Keratinocyte (primary cell): ENCODE measurements around the gene LRRN3. TPM values are rescaled to one million over a fixed set of nuclear protein-coding genes. Genes with fewer than 3 reads are reported as not detected.

Experiments used
- DNase-seq: peaks from one replicate; pipeline ENCODE4 v3.0.0-alpha.2; 2011; ENCODE audit warnings: low read depth, missing footprints, low spot score
- FAIRE-seq: peaks from 2 replicates; lab custom pipeline; 2011; peaks lifted over from hg19 to GRCh38; lab: Jason Lieb, UNC
- H2AFZ ChIP-seq: 2 replicates; pipeline ENCODE4 v1.6.0; 2012; ENCODE audit warnings: low read length, control low read depth, inconsistent platforms; ENCODE audit not compliant: control insufficient read depth
- H3K27ac ChIP-seq: 2 replicates; pipeline ENCODE4 v1.5.1; 2011; ENCODE audit warnings: low read length; ENCODE audit not compliant: control insufficient read depth, insufficient read depth
- H3K27me3 ChIP-seq: 3 replicates; pipeline ENCODE4 v1.6.0; 2011; ENCODE audit warnings: low read length; ENCODE audit not compliant: control insufficient read depth, insufficient read depth; ENCODE audit errors: extremely low read depth
- H3K36me3 ChIP-seq, 2 experiments: 2 replicates in 1 of 2; 3 replicates in 1 of 2; pipeline ENCODE4 v1.5.1; 2011; ENCODE audit warnings: low read length in 2 of 2, mild to moderate bottlenecking in 1 of 2; ENCODE audit not compliant: control insufficient read depth in 2 of 2, insufficient read depth in 2 of 2; ENCODE audit errors: extremely low read depth in 1 of 2
- H3K4me1 ChIP-seq: 3 replicates; pipeline ENCODE4 v1.5.1; 2011; ENCODE audit warnings: low read length; ENCODE audit not compliant: control insufficient read depth, insufficient read depth; ENCODE audit errors: extremely low read depth
- H3K4me2 ChIP-seq: 3 replicates; pipeline ENCODE4 v1.6.0; 2011; ENCODE audit warnings: low read depth, low read length; ENCODE audit not compliant: control insufficient read depth, insufficient read depth; ENCODE audit errors: extremely low read depth
- H3K4me3 ChIP-seq, 3 experiments: fragments of 200-600 bp in 1 of 3; sonication (generic) in 1 of 3; 2 replicates in 2 of 3; 3 replicates in 1 of 3; pipeline ENCODE4 v1.5.1; 2011 to 2016; ENCODE audit warnings: low read length in 3 of 3, mild to moderate bottlenecking in 3 of 3, control low read depth in 2 of 3, inconsistent platforms in 1 of 3, low read depth in 1 of 3, mixed read lengths in 1 of 3, mixed run types in 1 of 3, moderate library complexity in 1 of 3; ENCODE audit not compliant: control insufficient read depth in 2 of 3, insufficient read depth in 2 of 3; ENCODE audit errors: extremely low read depth in 1 of 3
- H3K79me2 ChIP-seq: 2 replicates; pipeline ENCODE4 v1.6.0; 2012; ENCODE audit warnings: low read length; ENCODE audit not compliant: control insufficient read depth, insufficient read depth
- H3K9ac ChIP-seq: 3 replicates; pipeline ENCODE4 v1.6.0; 2011; ENCODE audit warnings: low read length; ENCODE audit not compliant: control insufficient read depth, insufficient read depth; ENCODE audit errors: extremely low read depth
- H3K9me1 ChIP-seq: 3 replicates; pipeline ENCODE4 v1.6.0; 2011; ENCODE audit warnings: low read length; ENCODE audit not compliant: control insufficient read depth, insufficient read depth; ENCODE audit errors: extremely low read depth
- H3K9me3 ChIP-seq: 2 replicates; pipeline ENCODE4 v1.5.1; 2012; ENCODE audit warnings: low read depth, low read length; ENCODE audit not compliant: control insufficient read depth
- H4K20me1 ChIP-seq: 3 replicates; pipeline ENCODE4 v1.6.0; 2011; ENCODE audit warnings: low read length; ENCODE audit not compliant: control insufficient read depth, insufficient read depth; ENCODE audit errors: extremely low read depth
- EZH2 ChIP-seq: IDR thresholded peaks from one replicate; pipeline ENCODE4 v1.6.1; 2012; ENCODE audit warnings: inconsistent platforms, mild to moderate bottlenecking, low read length, moderate library complexity
- dilution Hi-C: fragments of 300-500 bp; cut with MboI; formaldehyde crosslinking; loops from one replicate; pipeline ENCODE4 v1.7.0; 2020; ENCODE audit warnings: low sequenced_read_pairs; ENCODE audit not compliant: extremely low pct_ligation_motif_present
- polyA plus RNA-seq, 5 experiments: library from polyadenylated mRNA; depleted of rRNA in 3 of 5; stranded (reverse) in 3 of 5; stranded (forward) in 1 of 5; unstranded in 1 of 5; fragments of >200 nt; gene quantifications; 1 replicate in 1 of 5; 2 replicates in 3 of 5; 3 replicates in 1 of 5; pipeline versions ENCODE4 v1.2.1 to v1.2.3, GENCODE V29; 2011 to 2012; ENCODE audit warnings: missing spikeins in 2 of 5, low read depth in 1 of 5, low replicate concordance in 1 of 5
- TF ChIP-seq, protein P1 (sequence below), 3 experiments: IDR thresholded peaks in 1 of 3; conservative IDR thresholded peaks in 1 of 3; optimal IDR thresholded peaks in 1 of 3; 2 replicates in 2 of 3; 3 replicates in 1 of 3; pipeline versions ENCODE3 to v1.5.1; 2011; ENCODE audit warnings: low read length in 3 of 3, mild to moderate bottlenecking in 3 of 3, moderate library complexity in 2 of 3, control low read depth in 1 of 3, inconsistent platforms in 1 of 3; ENCODE audit not compliant: insufficient read depth in 2 of 3; ENCODE audit errors: extremely low read depth in 1 of 3

The LRRN3 gene
- polyA plus RNA-seq, 1 donor (not counting 4 experiments of a cell fraction or from before 2014, with no cell fraction given) = not detected

DNA sequence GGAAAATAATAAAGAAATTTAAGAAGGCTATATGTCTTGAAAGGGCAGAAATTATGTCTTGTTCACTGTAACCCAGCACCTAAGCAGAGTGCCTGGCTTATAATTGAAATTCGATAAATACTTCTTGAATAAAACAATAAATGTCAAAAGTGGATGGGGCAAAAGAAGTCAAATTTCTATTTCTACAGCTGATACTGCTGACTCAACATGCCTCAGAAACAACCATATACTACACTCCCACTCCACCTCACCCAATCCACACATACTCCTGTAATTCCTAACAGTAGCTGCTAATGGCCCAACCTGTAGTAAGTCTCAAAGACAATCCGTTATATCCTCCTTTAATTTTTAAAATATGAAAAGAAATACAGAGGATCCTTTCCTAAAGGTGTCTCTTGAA is 48.1 kb upstream of the LRRN3 start:
- no peaks in the 10 kb centered on the region for H3K79me2 ChIP-seq
- TF ChIP-seq, protein P1, sequence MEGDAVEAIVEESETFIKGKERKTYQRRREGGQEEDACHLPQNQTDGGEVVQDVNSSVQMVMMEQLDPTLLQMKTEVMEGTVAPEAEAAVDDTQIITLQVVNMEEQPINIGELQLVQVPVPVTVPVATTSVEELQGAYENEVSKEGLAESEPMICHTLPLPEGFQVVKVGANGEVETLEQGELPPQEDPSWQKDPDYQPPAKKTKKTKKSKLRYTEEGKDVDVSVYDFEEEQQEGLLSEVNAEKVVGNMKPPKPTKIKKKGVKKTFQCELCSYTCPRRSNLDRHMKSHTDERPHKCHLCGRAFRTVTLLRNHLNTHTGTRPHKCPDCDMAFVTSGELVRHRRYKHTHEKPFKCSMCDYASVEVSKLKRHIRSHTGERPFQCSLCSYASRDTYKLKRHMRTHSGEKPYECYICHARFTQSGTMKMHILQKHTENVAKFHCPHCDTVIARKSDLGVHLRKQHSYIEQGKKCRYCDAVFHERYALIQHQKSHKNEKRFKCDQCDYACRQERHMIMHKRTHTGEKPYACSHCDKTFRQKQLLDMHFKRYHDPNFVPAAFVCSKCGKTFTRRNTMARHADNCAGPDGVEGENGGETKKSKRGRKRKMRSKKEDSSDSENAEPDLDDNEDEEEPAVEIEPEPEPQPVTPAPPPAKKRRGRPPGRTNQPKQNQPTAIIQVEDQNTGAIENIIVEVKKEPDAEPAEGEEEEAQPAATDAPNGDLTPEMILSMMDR (optimal IDR thresholded peaks at IDR 0.05 in 1 of 3, IDR thresholded peaks at IDR 0.05 in 1 of 3, conservative IDR thresholded peaks at IDR 0.05 in 1 of 3; ENCODE audit: extremely low read depth in 1 of 3, insufficient read depth in 2 of 3, low read length in 3 of 3) = no peak
- no peak for TF ChIP-seq EZH2
- dilution Hi-C loops = no loop called here
- no peaks in the 10 kb centered on the region for H3K9me3 ChIP-seq
- H3K9me1 ChIP-seq = no peaks in the 10 kb centered on the region
- no peak overlapping the region for H3K9ac ChIP-seq
- H2AFZ ChIP-seq = no peak overlapping the region
- FAIRE-seq (no peak), DNase-seq (no peak)
- H3K36me3 ChIP-seq = no peaks in the 10 kb centered on the region
- no peaks in the 10 kb centered on the region for H3K27me3 ChIP-seq
- no peak overlapping the region for H3K27ac ChIP-seq
- no peaks in the 10 kb centered on the region for H4K20me1 ChIP-seq
- H3K4me1 ChIP-seq = no peaks in the 10 kb centered on the region
- no peak overlapping the region for H3K4me2 ChIP-seq
- no peak overlapping the region for H3K4me3 ChIP-seq

DNA sequence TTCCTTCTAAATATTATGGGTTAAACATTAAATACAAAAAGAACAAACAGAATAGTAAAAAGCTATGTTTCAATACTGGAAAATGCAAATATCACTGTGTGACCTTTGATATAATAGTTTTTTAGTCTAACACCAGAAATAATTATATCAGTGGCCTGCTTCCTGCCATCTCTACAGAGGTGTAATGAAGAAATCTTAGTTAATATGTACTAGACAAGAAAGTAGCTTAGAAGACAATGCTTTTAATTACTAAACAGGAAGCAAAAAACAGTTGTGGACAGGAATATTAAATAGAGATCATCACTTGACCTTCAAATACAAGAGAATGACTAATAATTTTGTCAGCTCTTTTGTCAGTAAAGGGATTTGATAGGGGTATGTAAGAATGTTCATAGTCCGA is 47.4 kb upstream of the LRRN3 start:
- no peak for DNase-seq
- no peak overlapping the region for H3K9ac ChIP-seq
- FAIRE-seq = no peak

More for the DNA sequence above, 47.4 kb upstream of the LRRN3 start:
- Histone ChIP-seq H3K36me3 (no peaks in the 10 kb centered on the region), H3K4me3 (no peak overlapping the region), H2AFZ (no peak overlapping the region), H3K4me2 (no peak overlapping the region), H4K20me1 (no peaks in the 10 kb centered on the region), H3K9me1 (no peaks in the 10 kb centered on the region), H3K4me1 (no peaks in the 10 kb centered on the region), H3K79me2 (no peaks in the 10 kb centered on the region), H3K27ac (no peak overlapping the region), H3K9me3 (no peaks in the 10 kb centered on the region), H3K27me3 (no peaks in the 10 kb centered on the region)
- dilution Hi-C loops = no loop called here
- no peak for TF ChIP-seq EZH2
- TF ChIP-seq, protein P1 (optimal IDR thresholded peaks at IDR 0.05 in 1 of 3, IDR thresholded peaks at IDR 0.05 in 1 of 3, conservative IDR thresholded peaks at IDR 0.05 in 1 of 3; ENCODE audit: extremely low read depth in 1 of 3, insufficient read depth in 2 of 3, low read length in 3 of 3) = no peak
